Measurements from ENCODE around the gene OR9A4.

DNA sequence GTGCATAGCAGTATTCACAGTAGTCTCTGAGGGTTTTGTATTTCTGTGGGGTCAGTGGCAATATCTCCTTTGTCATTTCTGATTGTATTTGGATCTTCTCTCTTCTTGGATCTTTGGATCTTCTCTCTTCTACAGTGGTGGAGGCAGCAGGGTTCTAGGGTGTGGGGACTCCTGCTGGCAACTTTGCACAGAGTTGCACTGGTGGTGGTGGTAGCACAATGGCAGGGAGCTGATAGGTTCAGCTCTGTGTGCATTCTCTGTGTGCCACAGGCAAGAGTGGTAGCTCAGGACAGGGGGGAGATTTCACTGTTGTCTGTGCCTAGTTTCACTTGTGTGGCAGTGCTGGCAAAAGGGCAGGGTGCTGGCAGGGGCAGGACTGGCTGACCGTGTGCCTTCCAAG is 39.8 kb upstream of the OR9A4 start:
- TF ChIP-seq EZH2 (IDR thresholded peaks at IDR 0.05; ENCODE audit: insufficient read depth, poor library complexity, severe bottlenecking): no peak
- no peak for TF ChIP-seq EZH2phosphoT487 (IDR thresholded peaks at IDR 0.05; ENCODE audit: insufficient read depth, low read depth)

Measured in GM23248 (cell line).